Retina (tissue), 1 donor: Measurements from ENCODE around the gene CCDC190.
"Not testable (repeated sequence)": the region's sequence is repeated elsewhere in the genome, so short reads cannot be mapped to it uniquely, and the experiment has no call there.

Experiments used
- DNase-seq: peaks from one replicate; pipeline ENCODE4 v3.0.0-alpha.2; 2016

Gene CCDC190

DNA sequence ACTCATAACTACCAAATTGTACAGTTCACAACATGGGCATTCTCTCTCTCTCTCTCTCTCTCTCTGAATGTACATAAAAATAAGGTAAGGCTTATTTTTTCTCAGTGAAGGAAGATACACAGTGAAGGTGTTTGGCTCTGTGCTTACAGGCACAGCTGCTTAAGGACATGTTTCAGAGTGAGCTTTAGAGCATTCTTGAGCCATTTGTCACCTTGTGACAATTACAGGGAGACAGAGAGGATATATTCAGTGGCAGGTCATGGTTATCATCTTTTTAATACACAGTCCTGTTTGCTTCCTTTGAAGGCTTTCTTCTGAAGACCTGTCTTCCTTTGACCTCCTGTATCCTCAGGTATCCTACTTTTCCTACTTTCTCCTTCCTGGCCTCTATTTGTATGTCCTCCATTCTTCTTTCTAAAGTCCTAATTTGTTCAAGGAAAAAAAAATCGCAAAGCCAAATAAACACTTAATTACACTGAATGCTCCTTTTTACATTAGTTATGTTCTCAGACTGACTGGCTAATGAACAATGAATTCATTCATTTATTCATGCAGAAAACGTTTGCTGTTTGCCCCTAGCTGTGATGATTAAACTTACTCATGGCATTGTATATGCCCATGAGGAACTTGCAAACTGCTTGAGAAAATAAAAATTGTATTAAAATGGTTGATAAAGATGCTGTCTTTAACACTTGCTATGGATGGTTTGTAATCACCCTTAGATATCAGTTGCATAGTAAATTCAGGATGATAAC, 37.0 kb downstream of the CCDC190 start:
- no peak for DNase-seq

DNA sequence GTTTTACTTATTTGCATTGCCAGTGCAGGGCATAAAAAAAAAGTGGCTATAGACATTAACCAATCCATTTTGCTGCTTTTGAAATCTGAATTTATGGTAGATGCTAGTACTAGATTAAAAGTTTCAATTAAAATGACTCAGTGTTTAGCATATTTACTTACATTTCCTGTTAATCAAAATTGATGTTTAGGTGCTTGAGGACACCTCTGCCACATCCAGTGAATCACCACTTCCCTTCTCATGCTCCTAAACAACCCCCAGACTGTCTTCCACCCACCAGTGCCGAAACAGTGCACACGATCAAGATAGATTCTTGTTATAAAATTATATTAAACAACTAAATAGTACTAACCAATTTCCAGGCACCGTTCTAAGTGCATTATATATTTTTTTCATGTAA, 37.7 kb downstream of the CCDC190 start:
- no peak for DNase-seq

DNA sequence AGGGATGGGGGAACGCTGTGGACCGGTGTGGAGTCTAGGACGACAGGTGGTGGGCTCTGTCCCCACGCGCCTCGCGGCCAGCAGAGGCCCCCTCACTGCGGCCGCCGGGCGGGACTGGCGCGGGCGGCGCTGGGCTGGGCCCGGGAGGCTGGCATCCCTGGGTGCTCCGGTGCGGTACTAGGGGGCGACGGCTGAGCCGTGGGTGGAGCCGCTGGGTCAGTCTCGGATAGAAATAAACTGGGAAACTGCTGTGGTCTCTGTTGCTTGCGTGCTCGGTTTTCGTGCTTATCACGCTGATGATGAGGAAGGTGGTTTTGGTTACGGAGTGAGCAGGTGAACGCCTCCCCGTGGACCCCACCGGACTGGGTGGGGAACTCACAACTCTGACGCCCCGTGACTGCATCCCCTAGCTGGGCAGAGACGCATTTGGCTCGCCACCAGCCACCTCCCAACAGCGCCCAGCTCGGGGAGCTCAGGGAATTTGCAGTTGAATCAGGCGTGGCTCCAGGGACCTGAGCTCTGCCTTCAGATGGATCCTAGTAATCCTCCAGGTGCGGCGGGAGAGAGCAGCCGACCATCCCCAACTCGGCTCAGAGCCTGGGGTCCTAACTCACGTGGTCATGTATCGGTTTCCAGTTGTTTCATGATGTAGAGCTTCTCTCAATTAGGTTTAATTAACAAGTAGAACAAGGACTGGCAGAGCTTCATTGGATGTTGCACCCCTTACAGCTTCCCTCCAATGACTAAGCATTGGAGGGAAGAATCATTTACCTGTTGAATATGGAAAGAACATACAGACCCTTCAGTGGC, 38.4 kb downstream of the CCDC190 start:
- peak; percentile 62 for DNase-seq

DNA sequence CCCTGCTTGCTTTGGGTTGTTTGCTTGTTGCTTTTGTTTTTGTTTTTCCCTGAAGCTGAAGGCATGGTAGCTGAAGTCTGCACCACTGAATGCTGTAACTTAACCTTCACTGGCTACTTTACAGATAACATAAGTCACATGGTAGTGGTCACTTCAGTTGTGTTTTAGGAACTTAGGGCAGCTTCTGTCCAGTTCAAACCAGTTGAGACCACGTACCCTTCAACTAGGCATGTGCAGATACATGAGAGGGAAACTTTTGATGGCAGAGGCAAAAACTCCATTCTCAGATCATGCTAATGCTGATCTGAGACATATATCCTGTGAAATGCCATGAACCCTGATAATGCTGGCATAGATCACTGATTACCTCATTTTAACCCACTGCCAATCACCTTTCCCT, 42.3 kb downstream of the CCDC190 start:
- DNase-seq, result not testable (repeated sequence)

DNA sequence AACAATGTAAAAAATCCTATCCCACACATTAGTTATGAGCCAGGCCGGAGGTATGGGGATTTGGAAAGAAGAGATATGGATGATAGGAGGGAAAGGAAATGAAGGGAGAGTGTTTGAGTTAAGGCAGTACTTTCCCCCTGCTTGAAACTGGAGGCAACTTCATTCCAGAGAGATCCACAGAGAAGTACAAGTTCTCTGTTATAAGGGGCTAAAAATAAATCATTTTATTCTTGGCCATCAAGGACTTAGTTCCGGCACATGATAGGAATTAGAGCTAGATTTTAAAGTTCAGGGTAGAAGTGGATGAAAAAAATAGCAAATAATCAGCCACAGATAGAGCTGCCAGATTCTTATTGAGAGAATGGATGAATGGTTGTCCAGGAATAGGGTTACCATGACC, 42.8 kb downstream of the CCDC190 start:
- not testable (repeated sequence) for DNase-seq

DNA sequence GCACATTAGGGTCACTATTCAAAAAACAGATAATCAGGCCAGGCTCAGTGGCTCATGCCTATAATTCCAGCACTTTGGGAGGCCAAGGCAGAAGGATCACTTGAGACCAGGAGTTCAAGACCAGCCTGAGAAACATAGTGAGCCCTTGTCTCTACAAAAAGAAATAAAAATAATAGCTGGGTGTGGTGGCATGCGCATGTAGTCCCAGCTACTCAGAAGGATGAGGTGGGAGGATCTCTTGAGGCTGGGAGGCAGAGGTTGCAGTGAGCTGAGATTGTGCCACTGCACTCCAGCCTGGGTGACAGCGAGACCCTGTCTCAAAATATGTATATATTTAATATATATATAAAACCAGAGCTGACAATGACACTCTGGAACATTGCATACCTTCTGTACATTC, 48.6 kb downstream of the CCDC190 start:
- not testable (repeated sequence) for DNase-seq

DNA sequence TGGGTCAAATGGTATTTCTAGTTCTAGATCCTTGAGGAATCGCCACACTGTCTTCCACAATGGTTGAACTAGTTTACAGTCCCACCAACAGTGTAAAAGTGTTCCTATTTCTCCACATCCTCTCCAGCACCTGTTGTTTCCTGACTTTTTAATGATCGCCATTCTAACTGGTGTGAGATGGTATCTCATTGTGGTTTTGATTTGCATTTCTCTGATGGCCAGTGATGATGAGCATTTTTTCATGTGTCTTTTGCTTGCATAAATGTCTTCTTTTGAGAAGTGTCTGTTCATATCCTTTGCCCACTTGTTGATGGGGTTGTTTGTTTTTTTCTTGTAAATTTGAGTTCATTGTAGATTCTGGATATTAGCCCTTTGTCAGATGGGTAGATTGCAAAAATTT, 53.5 kb downstream of the CCDC190 start:
- not testable (repeated sequence) for DNase-seq
